H9 (cell line): ENCODE data around the gene MAP3K2. TPM values are rescaled to one million over a fixed set of nuclear protein-coding genes. Genes with fewer than 3 reads are reported as not detected.
A peak's percentile ranks its signal among the peaks of the same experiment; 100 is the strongest.

ENCODE experiments used
- DNase-seq: peaks from one replicate; pipeline ENCODE4 v3.0.0-alpha.2; 2017
- H2AFZ ChIP-seq: one replicate; pipeline ENCODE4 v1.6.1; 2013; ENCODE audit warnings: mild to moderate bottlenecking, low read length, control low read depth, moderate library complexity
- H2AK5ac ChIP-seq: 2 replicates; pipeline ENCODE4 v1.6.1; 2013; ENCODE audit warnings: low read length, control low read depth, mixed read lengths; ENCODE audit not compliant: insufficient read length
- H2BK120ac ChIP-seq: one replicate; pipeline ENCODE4 v1.6.1; 2013; ENCODE audit warnings: low read depth, mild to moderate bottlenecking, low read length, control low read depth, inconsistent platforms; ENCODE audit not compliant: poor library complexity, severe bottlenecking
- H2BK12ac ChIP-seq: 2 replicates; pipeline ENCODE4 v1.6.1; 2013; ENCODE audit warnings: low read length, control low read depth, mixed read lengths, low read depth; ENCODE audit not compliant: insufficient read length
- H2BK15ac ChIP-seq: 2 replicates; pipeline ENCODE4 v1.6.1; 2013; ENCODE audit warnings: low read depth, low read length, control low read depth
- H2BK20ac ChIP-seq: one replicate; pipeline ENCODE4 v1.6.1; 2013; ENCODE audit warnings: low read depth, mild to moderate bottlenecking, low read length, control low read depth, inconsistent platforms; ENCODE audit not compliant: poor library complexity, severe bottlenecking
- H2BK5ac ChIP-seq: 2 replicates; pipeline ENCODE4 v1.6.1; 2013; ENCODE audit warnings: low read length, control low read depth, mixed read lengths; ENCODE audit not compliant: insufficient read length
- H3K14ac ChIP-seq: 2 replicates; pipeline ENCODE4 v1.6.1; 2013; ENCODE audit warnings: low read length, control low read depth; ENCODE audit not compliant: insufficient read depth
- H3K18ac ChIP-seq: 2 replicates; pipeline ENCODE4 v1.6.1; 2013; ENCODE audit warnings: low read depth, mild to moderate bottlenecking, mixed read lengths, low read length, control low read depth; ENCODE audit not compliant: insufficient read length
- H3K23ac ChIP-seq: 2 replicates; pipeline ENCODE4 v1.6.1; 2013; ENCODE audit warnings: low read length, control low read depth, mixed read lengths, low read depth; ENCODE audit not compliant: insufficient read length
- H3K23me2 ChIP-seq: 2 replicates; pipeline ENCODE4 v1.6.1; 2013; ENCODE audit warnings: low read depth, mild to moderate bottlenecking, mixed read lengths, low read length, control low read depth; ENCODE audit not compliant: insufficient read length, poor library complexity, severe bottlenecking
- H3K27ac ChIP-seq: 2 replicates; pipeline ENCODE4 v1.5.1; 2013; ENCODE audit warnings: low read length, control low read depth, mixed read lengths, low read depth; ENCODE audit not compliant: insufficient read length
- H3K27me3 ChIP-seq: 2 replicates; pipeline ENCODE4 v1.6.1; 2013; ENCODE audit warnings: low read length, control low read depth, inconsistent platforms; ENCODE audit not compliant: insufficient read depth
- H3K4ac ChIP-seq: 2 replicates; pipeline ENCODE4 v1.6.1; 2013; ENCODE audit warnings: low read depth, mild to moderate bottlenecking, control low read depth, inconsistent platforms, low read length, moderate library complexity
- H3K4me1 ChIP-seq: 2 replicates; pipeline ENCODE4 v1.6.1; 2013; ENCODE audit warnings: low read length, control low read depth, inconsistent platforms; ENCODE audit not compliant: insufficient read depth
- H3K4me2 ChIP-seq: 2 replicates; pipeline ENCODE4 v1.6.1; 2013; ENCODE audit warnings: low read length, control low read depth, mixed read lengths; ENCODE audit not compliant: insufficient read length, insufficient read depth
- H3K56ac ChIP-seq: 2 replicates; pipeline ENCODE4 v1.6.1; 2013; ENCODE audit warnings: low read depth, mild to moderate bottlenecking, mixed read lengths, low read length, control low read depth; ENCODE audit not compliant: insufficient read length
- H3K79me1 ChIP-seq: 2 replicates; pipeline ENCODE4 v1.6.1; 2013; ENCODE audit warnings: low read depth, mild to moderate bottlenecking, moderate library complexity, low read length, control low read depth, inconsistent platforms; ENCODE audit not compliant: insufficient read depth, poor library complexity, severe bottlenecking
- H3K79me2 ChIP-seq: 2 replicates; pipeline ENCODE4 v1.6.1; 2013; ENCODE audit warnings: low read length, control low read depth, inconsistent platforms; ENCODE audit not compliant: insufficient read depth
- H3K9ac ChIP-seq: 2 replicates; pipeline ENCODE4 v1.6.1; 2013; ENCODE audit warnings: low read length, control low read depth, mixed read lengths; ENCODE audit not compliant: insufficient read length; ENCODE audit errors: extremely low read depth
- H3K9me3 ChIP-seq: one replicate; pipeline ENCODE4 v1.6.1; 2013; ENCODE audit warnings: low read depth, low read length, inconsistent platforms; ENCODE audit not compliant: control insufficient read depth
- H3T11ph ChIP-seq: one replicate; pipeline ENCODE4 v1.6.1; 2013; ENCODE audit warnings: mild to moderate bottlenecking, low read length, control low read depth, inconsistent platforms
- H4K20me1 ChIP-seq: one replicate; pipeline ENCODE4 v1.6.1; 2013; ENCODE audit not compliant: control insufficient read depth, insufficient read length, insufficient read depth
- H4K5ac ChIP-seq: 2 replicates; pipeline ENCODE4 v1.6.1; 2013; ENCODE audit warnings: low read depth, mild to moderate bottlenecking, mixed read lengths, low read length, control low read depth; ENCODE audit not compliant: insufficient read length
- H4K8ac ChIP-seq: replicated peaks from 2 replicates; pipeline ENCODE4 v1.6.1; 2013; ENCODE audit warnings: low read length, control low read depth, mixed read lengths, low read depth; ENCODE audit not compliant: insufficient read length
- H4K91ac ChIP-seq: 2 replicates; pipeline ENCODE4 v1.6.1; 2013; ENCODE audit warnings: low read depth, mild to moderate bottlenecking, moderate library complexity, mixed read lengths, low read length, control low read depth; ENCODE audit not compliant: insufficient read length
- H3K27ac Mint-ChIP-seq, 3 experiments: 2 replicates in 2 of 3; 3 replicates in 1 of 3; pipeline ENCODE4 v1.8.0; 2020 to 2021; ENCODE audit warnings: mixed read lengths in 3 of 3, mild to moderate bottlenecking in 1 of 3, moderate library complexity in 1 of 3
- H3K27me3 Mint-ChIP-seq: 2 replicates; pipeline ENCODE4 v1.8.0; 2021; ENCODE audit warnings: low read depth, mild to moderate bottlenecking, moderate library complexity, mixed read lengths
- H3K36me3 Mint-ChIP-seq, 3 experiments: 2 replicates in 2 of 3; 3 replicates in 1 of 3; pipeline ENCODE4 v1.8.0; 2020 to 2021; ENCODE audit warnings: low read depth in 3 of 3, mixed read lengths in 3 of 3; ENCODE audit not compliant: insufficient read depth in 1 of 3
- H3K4me1 Mint-ChIP-seq, 2 experiments: 2 replicates each; pipeline ENCODE4 v1.8.0; 2020; ENCODE audit warnings: mixed read lengths in 2 of 2
- H3K4me3 Mint-ChIP-seq, 2 experiments: 2 replicates in 1 of 2; 3 replicates in 1 of 2; pipeline ENCODE4 v1.8.0; 2020 to 2021; ENCODE audit warnings: mild to moderate bottlenecking in 2 of 2, mixed read lengths in 2 of 2, moderate library complexity in 1 of 2
- H3K9me3 Mint-ChIP-seq, 2 experiments: 2 replicates in 1 of 2; 3 replicates in 1 of 2; pipeline ENCODE4 v1.8.0; 2020; ENCODE audit warnings: mild to moderate bottlenecking in 2 of 2, mixed read lengths in 2 of 2, moderate library complexity in 1 of 2
- WGBS: extraction: QIAGEN DNeasy Blood & Tissue Kit; methylation state at CpG from one replicate; pipeline ENCODE4 v1.1.7; 2013; ENCODE audit warnings: missing lambda C conversion rate, low lambda C conversion rate, mixed read lengths; ENCODE audit not compliant: insufficient read length; ENCODE audit errors: extremely low coverage; 5-methylcytosine and 5-hydroxymethylcytosine counted together
- total RNA-seq: library from RNA; stranded (reverse); gene quantifications from 2 replicates; pipeline ENCODE4 v1.2.1, GENCODE V29; 2021
- TF ChIP-seq, protein P1 (sequence below): fragments of 200-600 bp; sonication (generic); conservative IDR thresholded peaks from 3 replicates; pipeline ENCODE4 v1.8.0; 2021; ENCODE audit warnings: antibody characterized with exemption, mild to moderate bottlenecking

The MAP3K2 gene
- total RNA-seq, 1 experiment from 2014 or later: 25.8 TPM

DNA sequence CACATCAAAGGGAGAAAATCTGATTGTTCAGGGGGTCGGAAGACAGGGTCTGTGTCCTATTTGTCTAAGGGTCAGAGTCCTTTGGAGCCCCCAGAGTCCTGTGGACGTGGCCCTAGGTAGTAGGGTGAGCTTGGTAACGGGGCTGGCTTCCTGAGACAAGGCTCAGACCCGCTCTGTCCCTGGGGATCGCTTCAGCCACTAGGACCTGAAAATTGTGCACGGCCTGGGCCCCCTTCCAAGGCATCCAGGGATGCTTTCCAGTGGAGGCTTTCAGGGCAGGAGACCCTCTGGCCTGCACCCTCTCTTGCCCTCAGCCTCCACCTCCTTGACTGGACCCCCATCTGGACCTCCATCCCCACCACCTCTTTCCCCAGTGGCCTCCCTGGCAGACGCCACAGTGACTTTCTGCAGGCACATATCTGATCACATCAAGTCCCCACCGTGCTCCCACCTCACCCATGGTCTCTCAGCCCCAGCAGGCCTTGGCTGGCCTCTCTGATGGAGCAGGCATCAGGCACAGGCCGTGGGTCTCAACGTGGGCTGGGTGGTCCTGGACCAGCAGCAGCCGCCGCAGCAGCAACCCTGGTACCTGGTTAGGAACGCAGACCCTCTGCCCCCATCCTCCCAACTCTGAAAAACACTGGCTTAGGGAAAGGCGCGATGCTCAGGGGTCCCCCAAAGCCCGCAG lies 34.2 kb upstream of the MAP3K2 start:
- H3K79me1 ChIP-seq: no peaks in the 10 kb centered on the region
- H4K8ac ChIP-seq: no peak overlapping the region
- no peaks in the 10 kb centered on the region for H3K4me1 ChIP-seq
- no CpG with 5 or more reads among the region's 16 CpGs for WGBS
- H3K9me3 Mint-ChIP-seq: peaks cover 0 to 2% of the 10 kb centered on the region in 2 experiments; a peak in 1 of 5 replicates
- no peak overlapping the region for H2BK12ac ChIP-seq
- H4K5ac ChIP-seq: no peak overlapping the region
- no peak overlapping the region for H2AFZ ChIP-seq
- peaks cover 14 to 19% of the 10 kb centered on the region in 2 experiments for H3K4me1 Mint-ChIP-seq
- H2BK120ac ChIP-seq: no peak overlapping the region
- peak overlapping the region; percentile 78 for H3K4me2 ChIP-seq
- no peak overlapping the region for H3K9ac ChIP-seq
- no peak overlapping the region for H3K4ac ChIP-seq
- peaks cover 5% of the 10 kb centered on the region; the same call in 1 of the 2 replicates for H3K27me3 ChIP-seq
- H3K14ac ChIP-seq: no peak overlapping the region; the same call in 1 of the 2 replicates
- H3K36me3 Mint-ChIP-seq: no peaks in the 10 kb centered on the region
- H2BK15ac ChIP-seq: no peak overlapping the region
- no peak overlapping the region for H2BK5ac ChIP-seq
- peak overlapping the region; percentile 50 to 84 for H3K4me3 Mint-ChIP-seq
- peak overlapping the region in 1 of 3 experiments; percentile 40; a peak in 1 of 7 replicates for H3K27ac Mint-ChIP-seq
- no peak overlapping the region for H2BK20ac ChIP-seq
- H3T11ph ChIP-seq: no peak overlapping the region
- DNase-seq: no peak
- H3K27me3 Mint-ChIP-seq: peaks cover 72% of the 10 kb centered on the region
- TF ChIP-seq, protein P1, sequence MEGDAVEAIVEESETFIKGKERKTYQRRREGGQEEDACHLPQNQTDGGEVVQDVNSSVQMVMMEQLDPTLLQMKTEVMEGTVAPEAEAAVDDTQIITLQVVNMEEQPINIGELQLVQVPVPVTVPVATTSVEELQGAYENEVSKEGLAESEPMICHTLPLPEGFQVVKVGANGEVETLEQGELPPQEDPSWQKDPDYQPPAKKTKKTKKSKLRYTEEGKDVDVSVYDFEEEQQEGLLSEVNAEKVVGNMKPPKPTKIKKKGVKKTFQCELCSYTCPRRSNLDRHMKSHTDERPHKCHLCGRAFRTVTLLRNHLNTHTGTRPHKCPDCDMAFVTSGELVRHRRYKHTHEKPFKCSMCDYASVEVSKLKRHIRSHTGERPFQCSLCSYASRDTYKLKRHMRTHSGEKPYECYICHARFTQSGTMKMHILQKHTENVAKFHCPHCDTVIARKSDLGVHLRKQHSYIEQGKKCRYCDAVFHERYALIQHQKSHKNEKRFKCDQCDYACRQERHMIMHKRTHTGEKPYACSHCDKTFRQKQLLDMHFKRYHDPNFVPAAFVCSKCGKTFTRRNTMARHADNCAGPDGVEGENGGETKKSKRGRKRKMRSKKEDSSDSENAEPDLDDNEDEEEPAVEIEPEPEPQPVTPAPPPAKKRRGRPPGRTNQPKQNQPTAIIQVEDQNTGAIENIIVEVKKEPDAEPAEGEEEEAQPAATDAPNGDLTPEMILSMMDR: no peak
- no peak overlapping the region for H3K23ac ChIP-seq
- H3K56ac ChIP-seq: no peak overlapping the region
- no peak overlapping the region for H4K91ac ChIP-seq
- H3K23me2 ChIP-seq: peaks cover 10% of the 10 kb centered on the region
- H3K27ac ChIP-seq: no peak overlapping the region
- no peaks in the 10 kb centered on the region for H3K9me3 ChIP-seq
- H3K79me2 ChIP-seq: no peaks in the 10 kb centered on the region
- H2AK5ac ChIP-seq: no peak overlapping the region
- H4K20me1 ChIP-seq: no peaks in the 10 kb centered on the region
- no peak overlapping the region for H3K18ac ChIP-seq
